ENCODE measurements around the gene CTNND1.

CTNND1 gene

GRCh38 chr11:57762235-57762861, 746 bp downstream of the CTNND1 start:
- FAIRE-seq, result no peak

- FAIRE-seq, result no peak
These were observed 2.0 kb downstream of the CTNND1 start for GRCh38 chr11:57763568-57763967.

GRCh38 chr11:57764021-57764420, 2.4 kb downstream of the CTNND1 start:
- FAIRE-seq, result no peak

GRCh38 chr11:57764566-57764965, 3.0 kb downstream of the CTNND1 start:
- FAIRE-seq, result no peak

- no peak for FAIRE-seq
These were observed 3.4 kb downstream of the CTNND1 start for GRCh38 chr11:57764972-57765371.

GRCh38 chr11:57770793-57771192, 9.2 kb downstream of the CTNND1 start:
- no peak for FAIRE-seq

- FAIRE-seq, result no peak
These were observed 9.8 kb downstream of the CTNND1 start for GRCh38 chr11:57771365-57771764.

- FAIRE-seq, result no peak
These were observed 11.0 kb downstream of the CTNND1 start for GRCh38 chr11:57772562-57772961.

- no peak for FAIRE-seq
These were observed 11.5 kb downstream of the CTNND1 start for GRCh38 chr11:57773026-57773598.

GRCh38 chr11:57775491-57775890, 13.9 kb downstream of the CTNND1 start:
- no peak for FAIRE-seq

- no peak for FAIRE-seq
These were observed 14.5 kb downstream of the CTNND1 start for GRCh38 chr11:57776031-57776521.

- FAIRE-seq, result no peak
These were observed 15.1 kb downstream of the CTNND1 start for GRCh38 chr11:57776577-57777210.

GRCh38 chr11:57777969-57778317, 16.3 kb downstream of the CTNND1 start:
- FAIRE-seq, result no peak

GRCh38 chr11:57778318-57779037, 16.9 kb downstream of the CTNND1 start:
- no peak for FAIRE-seq

GRCh38 chr11:57779276-57779675, 17.7 kb downstream of the CTNND1 start:
- FAIRE-seq, result no peak

- FAIRE-seq, result no peak
These were observed 19.9 kb downstream of the CTNND1 start for GRCh38 chr11:57781529-57781943.

- no peak for FAIRE-seq
These were observed 23.5 kb downstream of the CTNND1 start for GRCh38 chr11:57785072-57785471.

GRCh38 chr11:57786436-57786835, 24.8 kb downstream of the CTNND1 start:
- FAIRE-seq, result no peak

GRCh38 chr11:57787006-57787604, 25.5 kb downstream of the CTNND1 start:
- no peak for FAIRE-seq

GRCh38 chr11:57787920-57788702, 26.5 kb downstream of the CTNND1 start:
- FAIRE-seq, result no peak

- FAIRE-seq, result no peak
These were observed 27.1 kb downstream of the CTNND1 start for GRCh38 chr11:57788703-57789088.

GRCh38 chr11:57791321-57792059, 29.9 kb downstream of the CTNND1 start:
- no peak for FAIRE-seq

All from TTC549 (cell line).